Muscle layer of duodenum (tissue), 2 donors: Measurements from ENCODE around the gene BLMH.

Experiments used
- H3K27ac ChIP-seq: one replicate; pipeline ENCODE4 v1.7.0; 2013; ENCODE audit warnings: mild to moderate bottlenecking, low read length
- H3K27me3 ChIP-seq: one replicate; pipeline ENCODE4 v1.7.0; 2013; ENCODE audit warnings: low read depth, mild to moderate bottlenecking, control low read depth, low read length
- H3K36me3 ChIP-seq, 2 donors: one replicate each; pipeline ENCODE4 v1.7.0; 2013; ENCODE audit warnings: low read length in 2 of 2, control low read depth in 1 of 2, mild to moderate bottlenecking in 1 of 2; ENCODE audit not compliant: insufficient read depth in 2 of 2, control insufficient read depth in 1 of 2
- H3K4me1 ChIP-seq, 2 donors: one replicate each; pipeline ENCODE4 v1.7.0; 2013; ENCODE audit warnings: low read length in 2 of 2, mild to moderate bottlenecking in 2 of 2, control low read depth in 1 of 2, moderate library complexity in 1 of 2; ENCODE audit not compliant: insufficient read depth in 2 of 2, control insufficient read depth in 1 of 2
- H3K4me3 ChIP-seq, 2 donors: one replicate each; pipeline ENCODE4 v1.7.0; 2013; ENCODE audit warnings: low read length in 2 of 2, low read depth in 1 of 2, mild to moderate bottlenecking in 1 of 2
- H3K9me3 ChIP-seq, 2 donors: one replicate each; pipeline ENCODE4 v1.7.0; 2013; ENCODE audit warnings: low read length in 2 of 2, control low read depth in 1 of 2, mild to moderate bottlenecking in 1 of 2; ENCODE audit not compliant: control insufficient read depth in 1 of 2
- donor health status: healthy.

Gene BLMH

DNA sequence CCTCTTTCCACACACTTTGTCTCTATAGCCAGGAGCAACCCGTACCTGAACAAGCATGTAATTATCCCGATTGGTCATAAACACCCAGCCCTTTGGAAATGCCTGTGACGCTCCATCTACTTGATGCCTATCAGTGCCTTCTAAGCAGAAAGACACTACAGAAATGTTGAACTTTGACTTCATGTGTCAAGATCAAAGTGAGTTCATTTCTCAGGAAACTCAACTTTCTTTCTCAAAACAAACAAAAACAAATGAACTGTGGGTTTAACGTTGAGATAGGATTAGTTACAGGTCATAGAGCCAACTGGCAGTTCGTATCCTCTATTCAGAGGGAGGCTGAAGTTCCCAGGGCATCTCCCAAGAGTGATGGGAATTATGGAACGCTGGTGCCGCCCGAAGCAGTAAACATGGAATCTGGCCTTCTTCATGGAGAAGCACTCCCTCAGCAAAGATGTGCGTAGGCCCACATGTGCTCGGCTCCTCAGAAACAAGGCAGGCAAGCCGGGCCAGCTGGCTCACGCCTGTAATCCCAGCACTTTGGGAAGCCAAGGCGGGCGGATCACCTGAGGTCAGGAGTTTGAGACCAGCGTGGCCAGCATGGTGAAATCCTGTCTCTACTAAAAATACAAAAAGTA is 65.7 kb downstream of the BLMH start:
- no peaks in the 10 kb centered on the region for H3K9me3 ChIP-seq
- no peaks in the 10 kb centered on the region for H3K4me1 ChIP-seq
- no peaks in the 10 kb centered on the region for H3K27me3 ChIP-seq
- H3K36me3 ChIP-seq, result no peaks in the 10 kb centered on the region
- no peak overlapping the region for H3K27ac ChIP-seq
- no peak overlapping the region for H3K4me3 ChIP-seq

DNA sequence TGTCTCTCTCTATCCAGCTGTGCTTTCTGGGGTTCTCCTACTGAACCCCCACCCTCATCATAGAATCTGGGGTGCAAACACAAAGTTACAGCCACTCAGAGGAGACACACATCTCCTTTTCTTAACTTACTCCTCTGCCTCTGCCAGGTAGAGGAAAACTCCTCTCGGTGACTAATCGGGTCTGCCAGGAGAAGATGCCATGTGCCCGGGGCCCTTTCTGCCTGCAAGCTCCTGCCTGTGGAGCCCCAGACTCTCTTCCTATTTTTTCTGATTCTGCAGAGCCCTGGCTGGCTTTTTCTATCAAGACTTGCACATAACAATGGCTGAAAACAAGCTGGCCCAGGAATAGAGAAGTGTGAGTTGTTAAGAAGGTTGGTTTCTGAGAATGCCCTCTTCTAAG is 66.6 kb downstream of the BLMH start:
- no peak overlapping the region for H3K4me3 ChIP-seq
- no peaks in the 10 kb centered on the region for H3K36me3 ChIP-seq
- no peaks in the 10 kb centered on the region for H3K27me3 ChIP-seq
- H3K9me3 ChIP-seq, result no peaks in the 10 kb centered on the region
- no peaks in the 10 kb centered on the region for H3K4me1 ChIP-seq
- no peak overlapping the region for H3K27ac ChIP-seq

DNA sequence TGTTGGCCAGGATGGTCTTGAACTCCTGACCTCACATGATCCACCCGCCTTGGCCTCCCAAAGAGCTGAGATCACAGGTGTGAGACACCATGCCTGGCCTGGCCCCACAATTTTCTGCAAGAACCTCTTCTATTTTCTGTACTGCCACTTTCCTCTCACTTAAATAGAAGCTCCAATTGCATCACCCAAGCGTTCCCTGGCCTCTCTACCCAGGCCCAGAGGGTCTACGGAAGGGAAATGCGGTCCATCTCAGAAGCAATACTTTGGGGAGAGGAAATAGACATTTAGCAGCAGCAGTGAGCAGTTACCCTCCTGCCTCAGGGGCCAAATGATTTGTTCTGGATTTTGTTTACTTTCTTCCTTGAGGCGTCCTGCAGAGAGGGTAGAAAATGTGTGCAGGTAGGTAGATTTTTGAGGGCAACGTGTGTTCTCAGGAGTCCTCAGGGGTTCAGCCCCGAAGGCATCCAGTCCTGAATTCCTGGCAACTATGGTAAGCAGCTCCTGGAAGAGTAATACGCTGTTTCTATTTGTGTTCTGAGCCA is 67.3 kb downstream of the BLMH start:
- Histone ChIP-seq H3K9me3 (no peaks in the 10 kb centered on the region), H3K27ac (no peak overlapping the region), H3K4me3 (no peak overlapping the region), H3K36me3 (no peaks in the 10 kb centered on the region), H3K4me1 (no peaks in the 10 kb centered on the region), H3K27me3 (no peaks in the 10 kb centered on the region)

GRCh38 chr17:30222721-30223175 is 69.0 kb downstream of the BLMH start:
- Histone ChIP-seq H3K36me3 (no peaks in the 10 kb centered on the region), H3K4me1 (no peaks in the 10 kb centered on the region), H3K27ac (no peak overlapping the region), H3K4me3 (no peak overlapping the region), H3K27me3 (no peaks in the 10 kb centered on the region), H3K9me3 (no peaks in the 10 kb centered on the region)

DNA sequence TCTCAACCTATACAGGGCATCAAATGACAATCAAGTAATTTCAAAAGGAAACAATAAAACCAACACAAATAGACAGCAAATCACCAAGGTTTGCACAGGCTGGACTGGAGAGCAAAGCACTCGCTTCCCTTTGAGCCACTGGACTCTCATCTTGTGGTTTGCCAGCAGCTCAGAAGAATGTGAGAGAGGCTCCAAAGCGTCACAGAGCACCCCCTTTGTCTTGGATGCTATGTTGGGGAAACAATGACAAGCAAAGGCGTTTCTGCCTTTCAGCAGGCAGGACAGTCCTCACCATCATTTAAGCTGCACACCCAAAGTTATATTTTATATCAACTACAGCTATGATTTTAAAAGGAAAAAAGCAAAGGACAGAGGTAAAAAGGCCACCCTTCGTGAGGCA is 69.5 kb downstream of the BLMH start:
- no peaks in the 10 kb centered on the region for H3K27me3 ChIP-seq
- H3K27ac ChIP-seq, result no peak overlapping the region
- H3K4me1 ChIP-seq, result no peaks in the 10 kb centered on the region
- H3K36me3 ChIP-seq, result no peaks in the 10 kb centered on the region
- H3K4me3 ChIP-seq, result no peak overlapping the region
- no peaks in the 10 kb centered on the region for H3K9me3 ChIP-seq

- Histone ChIP-seq H3K36me3 (no peaks in the 10 kb centered on the region), H3K27ac (no peak overlapping the region), H3K4me1 (no peaks in the 10 kb centered on the region), H3K4me3 (no peak overlapping the region), H3K27me3 (no peaks in the 10 kb centered on the region), H3K9me3 (no peaks in the 10 kb centered on the region)
Observed at GRCh38 chr17:30221346-30221745, 70.4 kb downstream of the BLMH start.

- H3K4me3 ChIP-seq, result no peak overlapping the region
- no peak overlapping the region for H3K27ac ChIP-seq
- H3K9me3 ChIP-seq, result no peaks in the 10 kb centered on the region
- H3K4me1 ChIP-seq, result no peaks in the 10 kb centered on the region
- H3K36me3 ChIP-seq, result no peaks in the 10 kb centered on the region
- H3K27me3 ChIP-seq, result no peaks in the 10 kb centered on the region
Observed at GRCh38 chr17:30220414-30220813, 71.3 kb downstream of the BLMH start.

GRCh38 chr17:30219833-30220232 is 71.9 kb downstream of the BLMH start:
- H3K27ac ChIP-seq, result no peak overlapping the region

GRCh38 chr17:30219315-30219714 is 72.4 kb downstream of the BLMH start:
- Histone ChIP-seq H3K27me3 (no peaks in the 10 kb centered on the region), H3K9me3 (no peaks in the 10 kb centered on the region), H3K4me3 (no peak overlapping the region), H3K4me1 (no peaks in the 10 kb centered on the region), H3K36me3 (no peaks in the 10 kb centered on the region), H3K27ac (no peak overlapping the region)

More at GRCh38 chr17:30219833-30220232, 71.9 kb downstream of the BLMH start:
- H3K36me3 ChIP-seq, result no peaks in the 10 kb centered on the region
- H3K4me3 ChIP-seq, result no peak overlapping the region
- H3K27me3 ChIP-seq, result no peaks in the 10 kb centered on the region
- no peaks in the 10 kb centered on the region for H3K4me1 ChIP-seq
- no peaks in the 10 kb centered on the region for H3K9me3 ChIP-seq

DNA sequence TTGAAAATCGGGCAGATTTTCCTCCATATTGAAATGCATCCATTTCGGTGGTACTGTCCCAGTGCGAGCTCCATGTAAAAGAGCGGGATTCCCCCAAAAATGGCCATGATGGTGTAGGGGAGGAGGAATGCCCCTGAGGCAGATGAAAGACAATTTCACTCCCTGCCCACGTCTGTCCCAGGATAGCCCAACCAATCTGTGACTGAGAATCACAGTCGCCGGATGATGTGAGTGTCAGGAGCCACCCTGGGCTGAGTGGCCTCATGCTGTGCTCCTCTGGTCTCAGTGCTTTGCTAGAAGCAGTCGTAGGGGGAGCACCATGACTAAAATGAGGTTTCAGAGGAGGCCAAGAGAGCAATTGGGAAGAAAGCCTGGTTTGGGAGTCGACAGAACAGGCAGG is 72.9 kb downstream of the BLMH start:
- Histone ChIP-seq H3K27me3 (no peaks in the 10 kb centered on the region), H3K27ac (no peak overlapping the region), H3K4me1 (no peaks in the 10 kb centered on the region), H3K4me3 (no peak overlapping the region), H3K36me3 (no peaks in the 10 kb centered on the region), H3K9me3 (no peaks in the 10 kb centered on the region)

- Histone ChIP-seq H3K27me3 (no peaks in the 10 kb centered on the region), H3K4me1 (no peaks in the 10 kb centered on the region), H3K27ac (no peak overlapping the region), H3K4me3 (no peak overlapping the region), H3K9me3 (no peaks in the 10 kb centered on the region), H3K36me3 (no peaks in the 10 kb centered on the region)
Observed at GRCh38 chr17:30217746-30218245, 73.9 kb downstream of the BLMH start.

DNA sequence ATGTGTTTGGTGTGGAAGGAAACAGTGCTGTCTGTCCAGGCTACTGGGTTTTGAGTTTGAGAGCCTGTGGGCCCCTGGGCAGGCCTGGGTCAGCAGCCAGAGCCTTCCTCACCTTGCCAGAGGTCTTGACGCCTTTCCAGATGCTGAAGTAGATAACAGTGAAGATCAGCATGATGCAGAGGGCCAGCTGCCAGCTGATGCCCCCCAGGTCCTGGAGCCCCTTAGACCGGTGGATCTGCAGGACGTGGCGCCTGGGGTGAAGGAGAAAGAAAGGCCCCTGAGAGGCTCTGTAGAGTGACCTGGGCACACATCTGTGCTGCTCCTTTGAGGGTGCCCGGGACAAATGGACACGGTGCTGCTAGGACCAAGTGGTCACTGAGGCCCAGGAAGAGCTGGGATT is 74.7 kb downstream of the BLMH start:
- Histone ChIP-seq H3K27me3 (no peaks in the 10 kb centered on the region), H3K36me3 (no peaks in the 10 kb centered on the region), H3K4me1 (no peaks in the 10 kb centered on the region), H3K9me3 (no peaks in the 10 kb centered on the region), H3K4me3 (no peak overlapping the region), H3K27ac (no peak overlapping the region)
